ENCODE results near the gene GBP2. TPM values are rescaled to one million over a fixed set of nuclear protein-coding genes. Genes with fewer than 3 reads are reported as not detected.

Gene GBP2
- polyA plus RNA-seq: 10 to 100 TPM; 44.9 to 90.8 (median 63.2) TPM
- long read RNA-seq, donor 1: 0 reads
- long read RNA-seq, donor 2, partial matches to known transcripts: 0 of 1 reads
- long read RNA-seq, donor 2, other reads (novel, unspliced or antisense): 0 of 1 reads
- long read RNA-seq, donor 3, partial matches to known transcripts: 5 of 6 reads
- long read RNA-seq, donor 3, other reads (novel, unspliced or antisense): 0 of 6 reads
- long read RNA-seq, donor 4: 0 reads
- long read RNA-seq, donor 5: 0 reads
- long read RNA-seq, donor 6, transcript GBP2-201 (11 exons, 2,220 nt): major isoform, 6 of 6 reads
- long read RNA-seq, donor 6, partial matches to known transcripts: 0 of 6 reads
- long read RNA-seq, donor 6, other reads (novel, unspliced or antisense): 0 of 6 reads
- long read RNA-seq, donor 7: 0 reads
- long read RNA-seq, donor 8: 0 reads
- long read RNA-seq, donor 9: 0 reads
- long read RNA-seq, donor 10, transcript GBP2-201 (11 exons, 2,220 nt): major isoform, 8 of 14 reads
- long read RNA-seq, donor 10, partial matches to known transcripts: 6 of 14 reads
- long read RNA-seq, donor 10, other reads (novel, unspliced or antisense): 0 of 14 reads

- H3K27me3 ChIP-seq (ENCODE audit: control insufficient read depth in 3 of 3, insufficient read depth in 3 of 3, low read length in 3 of 3): no peaks in the 10 kb centered on the region
- no peaks in the 10 kb centered on the region for H3K9me3 ChIP-seq (ENCODE audit: control insufficient read depth in 2 of 2, insufficient read depth in 1 of 2, low read depth in 1 of 2, low read length in 1 of 2)
- FAIRE-seq: peak; percentile 75
- H3K4me1 ChIP-seq (ENCODE audit: control insufficient read depth in 3 of 3, insufficient read depth in 2 of 3, low read depth in 1 of 3, low read length in 2 of 3): peaks cover 4 to 23% (median 9%) of the 10 kb centered on the region in 3 donors
- WGBS, 3 donors: 0 to 3% (median 2%) methylated on average over 6 of the region's 6 CpGs
- H3K27ac ChIP-seq (ENCODE audit: low read depth in 1 of 3, low read length in 2 of 3): peak within 1 kb of the TSS; percentile 79 to 93 (median 92)
- DNase-seq: peak; percentile 83 to 86
- peak within 1 kb of the TSS; percentile 36 to 73 (median 60) for H3K4me3 ChIP-seq (ENCODE audit: low read depth in 1 of 3, low read length in 3 of 3)
- peaks cover 0 to 4% (median 3%) of the 10 kb centered on the region in 3 donors for H3K36me3 ChIP-seq (ENCODE audit: control insufficient read depth in 3 of 3, insufficient read depth in 2 of 3, low read depth in 1 of 3, low read length in 3 of 3)
Measured at GRCh38 chr1:89125913-89126580, at the start of gene GBP2. Gene GBP2 (minus strand): TSS chr1:89126114. CDS start chr1:89121966, 4,148 bp downstream.

DNA sequence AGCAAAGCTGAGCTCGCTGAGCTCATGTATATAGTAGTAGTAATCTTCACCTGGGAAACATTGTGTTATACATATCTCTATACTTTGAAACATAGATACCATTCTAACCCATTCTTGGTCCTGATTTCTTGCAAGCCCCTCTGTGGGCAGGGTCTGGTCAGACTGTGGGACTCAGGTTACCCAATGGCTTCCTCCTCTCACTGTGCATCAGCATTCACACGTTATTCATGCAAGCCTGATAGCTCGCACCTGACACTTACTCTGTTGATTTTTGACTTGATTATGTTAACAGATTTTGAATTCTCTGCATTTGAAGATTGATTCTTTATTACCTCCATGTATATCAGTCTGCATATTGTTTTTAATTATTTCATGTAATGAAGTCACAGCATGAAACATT lies 48.6 kb upstream of the GBP2 start:
- no peak overlapping the region for H3K4me3 ChIP-seq (ENCODE audit: low read depth in 1 of 3, low read length in 3 of 3)
- FAIRE-seq (no peak), DNase-seq (no peak)
- H3K27ac ChIP-seq (ENCODE audit: low read depth in 1 of 3, low read length in 2 of 3): no peak overlapping the region
- H3K27me3 ChIP-seq (ENCODE audit: control insufficient read depth in 3 of 3, insufficient read depth in 3 of 3, low read length in 3 of 3): no peaks in the 10 kb centered on the region
- WGBS, 3 donors: 83 to 91% (median 91%) methylated on average over 3 of the region's 3 CpGs
- H3K4me1 ChIP-seq (ENCODE audit: control insufficient read depth in 3 of 3, insufficient read depth in 2 of 3, low read depth in 1 of 3, low read length in 2 of 3): no peaks in the 10 kb centered on the region
- no peaks in the 10 kb centered on the region for H3K9me3 ChIP-seq (ENCODE audit: control insufficient read depth in 2 of 2, insufficient read depth in 1 of 2, low read depth in 1 of 2, low read length in 1 of 2)
- no peaks in the 10 kb centered on the region for H3K36me3 ChIP-seq (ENCODE audit: control insufficient read depth in 3 of 3, insufficient read depth in 2 of 3, low read depth in 1 of 3, low read length in 3 of 3)

GRCh38 chr1:89172468-89173143 lies 46.7 kb upstream of the GBP2 start:
- H3K36me3 ChIP-seq (ENCODE audit: control insufficient read depth in 3 of 3, insufficient read depth in 2 of 3, low read depth in 1 of 3, low read length in 3 of 3): no peaks in the 10 kb centered on the region
- H3K27ac ChIP-seq (ENCODE audit: low read depth in 1 of 3, low read length in 2 of 3): no peak overlapping the region
- no peaks in the 10 kb centered on the region for H3K27me3 ChIP-seq (ENCODE audit: control insufficient read depth in 3 of 3, insufficient read depth in 3 of 3, low read length in 3 of 3)
- FAIRE-seq (no peak), DNase-seq (no peak)
- no peaks in the 10 kb centered on the region for H3K9me3 ChIP-seq (ENCODE audit: control insufficient read depth in 2 of 2, insufficient read depth in 1 of 2, low read depth in 1 of 2, low read length in 1 of 2)
- 73 to 93% (median 90%) methylated on average over 4 of the region's 4 CpGs for WGBS, 3 donors
- no peak overlapping the region for H3K4me3 ChIP-seq (ENCODE audit: low read depth in 1 of 3, low read length in 3 of 3)
- no peaks in the 10 kb centered on the region for H3K4me1 ChIP-seq (ENCODE audit: control insufficient read depth in 3 of 3, insufficient read depth in 2 of 3, low read depth in 1 of 3, low read length in 2 of 3)

DNA sequence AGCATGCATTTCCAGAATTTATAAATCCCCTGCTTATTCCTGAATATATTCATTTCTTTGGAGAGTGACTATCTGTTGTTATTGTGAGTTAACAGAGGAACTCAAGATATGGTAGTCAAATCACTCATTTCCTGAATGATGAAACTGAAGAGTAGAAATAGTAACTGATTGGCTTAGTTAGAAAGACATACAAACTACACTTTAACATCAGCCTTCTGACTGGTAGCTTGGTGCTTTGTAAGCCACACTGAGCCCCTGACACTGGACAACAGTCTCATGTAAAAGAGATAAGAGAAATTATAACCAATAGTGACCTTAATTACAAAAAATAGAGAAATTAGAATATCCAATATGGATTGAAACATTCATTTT lies 45.1 kb upstream of the GBP2 start:
- H3K4me3 ChIP-seq (ENCODE audit: low read depth in 1 of 3, low read length in 3 of 3): no peak overlapping the region
- no peaks in the 10 kb centered on the region for H3K36me3 ChIP-seq (ENCODE audit: control insufficient read depth in 3 of 3, insufficient read depth in 2 of 3, low read depth in 1 of 3, low read length in 3 of 3)
- FAIRE-seq (no peak), DNase-seq (no peak)
- H3K4me1 ChIP-seq (ENCODE audit: control insufficient read depth in 3 of 3, insufficient read depth in 2 of 3, low read depth in 1 of 3, low read length in 2 of 3): no peaks in the 10 kb centered on the region
- H3K27ac ChIP-seq (ENCODE audit: low read depth in 1 of 3, low read length in 2 of 3): no peak overlapping the region
- H3K9me3 ChIP-seq (ENCODE audit: control insufficient read depth in 2 of 2, insufficient read depth in 1 of 2, low read depth in 1 of 2, low read length in 1 of 2): no peaks in the 10 kb centered on the region
- H3K27me3 ChIP-seq (ENCODE audit: control insufficient read depth in 3 of 3, insufficient read depth in 3 of 3, low read length in 3 of 3): no peaks in the 10 kb centered on the region

- no peaks in the 10 kb centered on the region for H3K27me3 ChIP-seq (ENCODE audit: control insufficient read depth in 3 of 3, insufficient read depth in 3 of 3, low read length in 3 of 3)
- FAIRE-seq (no peak), DNase-seq (no peak)
- no peak overlapping the region for H3K27ac ChIP-seq (ENCODE audit: low read depth in 1 of 3, low read length in 2 of 3)
- H3K9me3 ChIP-seq (ENCODE audit: control insufficient read depth in 2 of 2, insufficient read depth in 1 of 2, low read depth in 1 of 2, low read length in 1 of 2): no peaks in the 10 kb centered on the region
- 87 to 91% (median 88%) methylated on average over 4 of the region's 4 CpGs for WGBS, 3 donors
- no peak overlapping the region for H3K4me3 ChIP-seq (ENCODE audit: low read depth in 1 of 3, low read length in 3 of 3)
- H3K36me3 ChIP-seq (ENCODE audit: control insufficient read depth in 3 of 3, insufficient read depth in 2 of 3, low read depth in 1 of 3, low read length in 3 of 3): no peaks in the 10 kb centered on the region
- H3K4me1 ChIP-seq (ENCODE audit: control insufficient read depth in 3 of 3, insufficient read depth in 2 of 3, low read depth in 1 of 3, low read length in 2 of 3): no peaks in the 10 kb centered on the region
Measured at GRCh38 chr1:89170170-89171066, 44.5 kb upstream of the GBP2 start.

DNA sequence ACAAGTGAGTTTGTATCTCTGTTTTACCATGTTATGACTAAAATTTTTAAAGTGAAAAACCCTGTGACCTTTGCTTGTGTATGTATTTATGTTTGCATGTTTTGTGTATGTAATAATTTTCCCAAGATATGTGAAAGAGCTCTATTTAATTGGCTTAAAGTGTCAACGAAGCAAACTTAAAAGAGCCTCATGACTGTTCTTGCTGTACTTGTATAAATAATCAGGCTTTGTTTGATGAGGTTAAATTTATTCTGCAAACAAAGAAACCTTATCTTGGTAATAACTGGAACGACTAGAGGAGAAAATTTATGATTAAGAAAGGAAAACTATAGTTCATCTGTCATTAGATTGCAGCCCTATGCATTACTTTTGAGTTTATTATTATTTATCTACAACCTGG lies 43.3 kb upstream of the GBP2 start:
- DNase-seq: no peak
- 14 to 40% (median 22%) methylated on average over 2 of the region's 2 CpGs for WGBS, 3 donors
- Histone ChIP-seq H3K27ac (ENCODE audit: low read depth in 1 of 3, low read length in 2 of 3) (no peak overlapping the region), H3K9me3 (ENCODE audit: control insufficient read depth in 2 of 2, insufficient read depth in 1 of 2, low read depth in 1 of 2, low read length in 1 of 2) (no peaks in the 10 kb centered on the region), H3K4me3 (ENCODE audit: low read depth in 1 of 3, low read length in 3 of 3) (no peak overlapping the region), H3K4me1 (ENCODE audit: control insufficient read depth in 3 of 3, insufficient read depth in 2 of 3, low read depth in 1 of 3, low read length in 2 of 3) (no peaks in the 10 kb centered on the region), H3K36me3 (ENCODE audit: control insufficient read depth in 3 of 3, insufficient read depth in 2 of 3, low read depth in 1 of 3, low read length in 3 of 3) (no peaks in the 10 kb centered on the region), H3K27me3 (ENCODE audit: control insufficient read depth in 3 of 3, insufficient read depth in 3 of 3, low read length in 3 of 3) (no peaks in the 10 kb centered on the region)
- peak; percentile 19 for FAIRE-seq

- H3K27ac ChIP-seq (ENCODE audit: low read depth in 1 of 3, low read length in 2 of 3): no peak overlapping the region
- no peaks in the 10 kb centered on the region for H3K27me3 ChIP-seq (ENCODE audit: control insufficient read depth in 3 of 3, insufficient read depth in 3 of 3, low read length in 3 of 3)
- FAIRE-seq: no peak
- DNase-seq: no peak
- 81 to 91% (median 86%) methylated on average over 2 of the region's 2 CpGs for WGBS, 3 donors
- H3K4me3 ChIP-seq (ENCODE audit: low read depth in 1 of 3, low read length in 3 of 3): no peak overlapping the region
- H3K36me3 ChIP-seq (ENCODE audit: control insufficient read depth in 3 of 3, insufficient read depth in 2 of 3, low read depth in 1 of 3, low read length in 3 of 3): no peaks in the 10 kb centered on the region
- H3K4me1 ChIP-seq (ENCODE audit: control insufficient read depth in 3 of 3, insufficient read depth in 2 of 3, low read depth in 1 of 3, low read length in 2 of 3): no peaks in the 10 kb centered on the region
- no peaks in the 10 kb centered on the region for H3K9me3 ChIP-seq (ENCODE audit: control insufficient read depth in 2 of 2, insufficient read depth in 1 of 2, low read depth in 1 of 2, low read length in 1 of 2)
Measured at GRCh38 chr1:89167590-89168230, 41.8 kb upstream of the GBP2 start.
